Activated naive CD4-positive, alpha-beta T cell treated with anti-CD3 and anti-CD28 coated beads, Interleukin-2, amount 50 U/mL, for 24 hours (primary cell): Measurements from ENCODE around the gene TARBP1.
A peak's percentile ranks its signal among the peaks of the same experiment; 100 is the strongest.
"Not testable (repeated sequence)": the region's sequence is repeated elsewhere in the genome, so short reads cannot be mapped to it uniquely, and the experiment has no call there.

Experiments used
- H3K27ac Mint-ChIP-seq: one replicate; pipeline ENCODE4 v1.8.0; 2021; ENCODE audit warnings: mild to moderate bottlenecking, mixed read lengths
- H3K27me3 Mint-ChIP-seq: one replicate; pipeline ENCODE4 v1.8.0; 2021; ENCODE audit warnings: mixed read lengths
- H3K36me3 Mint-ChIP-seq: one replicate; pipeline ENCODE4 v1.8.0; 2021; ENCODE audit warnings: mixed read lengths
- H3K4me1 Mint-ChIP-seq: one replicate; pipeline ENCODE4 v1.8.0; 2021; ENCODE audit warnings: mixed read lengths
- H3K4me3 Mint-ChIP-seq: one replicate; pipeline ENCODE4 v1.8.0; 2021; ENCODE audit warnings: mild to moderate bottlenecking, mixed read lengths
- H3K9me3 Mint-ChIP-seq: one replicate; pipeline ENCODE4 v1.8.0; 2021; ENCODE audit warnings: mixed read lengths

TARBP1 gene, protein sequence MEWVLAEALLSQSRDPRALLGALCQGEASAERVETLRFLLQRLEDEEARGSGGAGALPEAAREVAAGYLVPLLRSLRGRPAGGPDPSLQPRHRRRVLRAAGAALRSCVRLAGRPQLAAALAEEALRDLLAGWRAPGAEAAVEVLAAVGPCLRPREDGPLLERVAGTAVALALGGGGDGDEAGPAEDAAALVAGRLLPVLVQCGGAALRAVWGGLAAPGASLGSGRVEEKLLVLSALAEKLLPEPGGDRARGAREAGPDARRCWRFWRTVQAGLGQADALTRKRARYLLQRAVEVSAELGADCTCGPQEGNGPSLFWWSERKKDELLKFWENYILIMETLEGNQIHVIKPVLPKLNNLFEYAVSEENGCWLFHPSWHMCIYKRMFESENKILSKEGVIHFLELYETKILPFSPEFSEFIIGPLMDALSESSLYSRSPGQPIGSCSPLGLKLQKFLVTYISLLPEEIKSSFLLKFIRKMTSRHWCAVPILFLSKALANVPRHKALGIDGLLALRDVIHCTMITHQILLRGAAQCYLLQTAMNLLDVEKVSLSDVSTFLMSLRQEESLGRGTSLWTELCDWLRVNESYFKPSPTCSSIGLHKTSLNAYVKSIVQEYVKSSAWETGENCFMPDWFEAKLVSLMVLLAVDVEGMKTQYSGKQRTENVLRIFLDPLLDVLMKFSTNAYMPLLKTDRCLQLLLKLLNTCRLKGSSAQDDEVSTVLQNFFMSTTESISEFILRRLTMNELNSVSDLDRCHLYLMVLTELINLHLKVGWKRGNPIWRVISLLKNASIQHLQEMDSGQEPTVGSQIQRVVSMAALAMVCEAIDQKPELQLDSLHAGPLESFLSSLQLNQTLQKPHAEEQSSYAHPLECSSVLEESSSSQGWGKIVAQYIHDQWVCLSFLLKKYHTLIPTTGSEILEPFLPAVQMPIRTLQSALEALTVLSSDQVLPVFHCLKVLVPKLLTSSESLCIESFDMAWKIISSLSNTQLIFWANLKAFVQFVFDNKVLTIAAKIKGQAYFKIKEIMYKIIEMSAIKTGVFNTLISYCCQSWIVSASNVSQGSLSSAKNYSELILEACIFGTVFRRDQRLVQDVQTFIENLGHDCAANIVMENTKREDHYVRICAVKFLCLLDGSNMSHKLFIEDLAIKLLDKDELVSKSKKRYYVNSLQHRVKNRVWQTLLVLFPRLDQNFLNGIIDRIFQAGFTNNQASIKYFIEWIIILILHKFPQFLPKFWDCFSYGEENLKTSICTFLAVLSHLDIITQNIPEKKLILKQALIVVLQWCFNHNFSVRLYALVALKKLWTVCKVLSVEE (N-terminal part only)

DNA sequence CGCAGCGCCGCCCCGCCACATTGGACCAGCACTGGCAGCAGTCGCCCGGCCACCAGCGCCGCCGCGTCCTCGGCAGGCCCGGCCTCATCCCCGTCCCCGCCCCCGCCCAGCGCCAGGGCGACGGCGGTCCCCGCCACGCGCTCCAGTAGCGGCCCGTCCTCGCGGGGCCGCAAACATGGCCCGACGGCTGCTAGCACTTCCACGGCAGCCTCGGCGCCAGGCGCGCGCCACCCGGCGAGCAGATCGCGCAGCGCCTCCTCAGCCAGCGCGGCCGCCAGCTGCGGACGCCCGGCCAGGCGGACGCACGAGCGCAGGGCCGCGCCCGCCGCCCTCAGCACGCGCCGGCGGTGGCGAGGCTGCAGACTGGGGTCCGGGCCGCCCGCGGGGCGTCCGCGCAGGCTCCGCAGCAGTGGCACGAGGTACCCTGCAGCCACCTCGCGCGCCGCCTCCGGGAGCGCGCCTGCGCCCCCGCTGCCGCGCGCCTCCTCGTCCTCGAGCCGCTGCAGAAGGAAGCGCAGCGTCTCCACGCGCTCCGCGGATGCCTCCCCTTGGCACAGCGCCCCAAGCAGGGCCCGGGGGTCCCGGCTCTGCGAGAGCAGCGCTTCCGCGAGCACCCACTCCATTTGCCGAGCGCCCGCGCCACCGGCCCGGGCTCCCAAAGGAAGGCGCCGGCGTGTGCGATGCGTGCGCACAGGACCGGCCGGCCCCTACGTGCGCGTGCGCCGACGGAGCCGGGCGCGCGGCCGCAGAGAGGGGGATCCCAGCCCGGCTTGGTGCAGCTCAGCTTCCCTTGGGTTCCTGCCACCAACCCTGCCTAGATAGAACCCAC is at the start of gene TARBP1:
Gene TARBP1, minus strand, starts transcription at position 699 of the 829 bp plus-strand sequence. Its CDS starts 76 bp downstream, at position 623.
- Mint-ChIP-seq H3K4me3 (peak within 1 kb of the TSS; percentile 90), H3K9me3 (no peaks in the 10 kb centered on the region), H3K4me1 (peaks cover 37% of the 10 kb centered on the region), H3K27ac (peak within 1 kb of the TSS; percentile 70), H3K27me3 (peaks cover 2% of the 10 kb centered on the region), H3K36me3 (peaks cover 4% of the 10 kb centered on the region)

GRCh38 chr1:234528074-234528865 is 49.3 kb upstream of the TARBP1 start:
- Mint-ChIP-seq H3K9me3 (no peaks in the 10 kb centered on the region), H3K27ac (no peak overlapping the region), H3K4me3 (no peak overlapping the region), H3K27me3 (peaks cover 2% of the 10 kb centered on the region), H3K36me3 (no peaks in the 10 kb centered on the region), H3K4me1 (peaks cover 5% of the 10 kb centered on the region)

- no peaks in the 10 kb centered on the region for H3K36me3 Mint-ChIP-seq
- peaks cover 2% of the 10 kb centered on the region for H3K27me3 Mint-ChIP-seq
- no peaks in the 10 kb centered on the region for H3K9me3 Mint-ChIP-seq
- H3K4me3 Mint-ChIP-seq = no peak overlapping the region
- H3K4me1 Mint-ChIP-seq = peaks cover 5% of the 10 kb centered on the region
- no peak overlapping the region for H3K27ac Mint-ChIP-seq
These were observed 48.4 kb upstream of the TARBP1 start for GRCh38 chr1:234527346-234527745.

- Mint-ChIP-seq H3K4me3 (no peak overlapping the region), H3K27me3 (peaks cover 2% of the 10 kb centered on the region), H3K4me1 (peaks cover 5% of the 10 kb centered on the region), H3K36me3 (no peaks in the 10 kb centered on the region), H3K27ac (no peak overlapping the region), H3K9me3 (no peaks in the 10 kb centered on the region)
These were observed 47.9 kb upstream of the TARBP1 start for GRCh38 chr1:234526922-234527321.

DNA sequence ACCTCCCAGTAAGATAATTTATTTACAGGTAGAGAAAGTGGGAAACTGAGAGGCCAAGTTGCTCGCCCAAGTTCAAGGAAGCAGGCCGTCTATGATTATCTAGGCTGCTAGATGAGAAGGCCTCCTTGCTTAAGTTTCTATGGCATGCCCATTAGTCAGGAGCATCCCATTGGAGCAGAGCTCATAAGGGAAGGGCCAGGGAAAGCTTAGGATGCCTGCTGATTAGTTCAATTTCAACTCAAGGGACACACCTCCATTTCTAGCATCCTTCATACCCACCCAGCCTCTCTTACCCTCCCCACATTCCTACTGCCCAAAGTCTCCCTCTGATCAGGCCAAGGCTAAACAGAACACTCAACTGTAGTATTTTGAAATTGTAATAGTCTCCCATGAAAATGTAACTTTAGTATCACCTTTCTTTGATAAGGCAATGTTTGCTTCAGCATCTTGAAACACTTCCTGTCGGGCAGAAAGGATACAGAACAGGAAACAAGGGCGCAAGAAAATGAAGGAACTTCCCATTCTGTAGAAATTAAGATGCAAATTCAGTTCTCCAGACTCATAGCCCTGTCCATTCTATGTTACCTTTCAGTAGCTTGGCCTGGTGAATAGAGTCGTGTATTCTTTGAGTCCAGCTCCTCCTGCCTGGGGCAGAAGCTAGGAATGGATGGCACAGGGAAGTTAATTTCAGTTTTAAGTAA is 46.3 kb upstream of the TARBP1 start:
- Mint-ChIP-seq H3K4me1 (peaks cover 5% of the 10 kb centered on the region), H3K36me3 (no peaks in the 10 kb centered on the region), H3K9me3 (no peaks in the 10 kb centered on the region), H3K27ac (no peak overlapping the region), H3K27me3 (no peaks in the 10 kb centered on the region), H3K4me3 (no peak overlapping the region)

GRCh38 chr1:234521836-234522235 is 42.9 kb upstream of the TARBP1 start:
- no peak overlapping the region for H3K4me3 Mint-ChIP-seq
- no peaks in the 10 kb centered on the region for H3K36me3 Mint-ChIP-seq
- no peaks in the 10 kb centered on the region for H3K9me3 Mint-ChIP-seq
- H3K4me1 Mint-ChIP-seq = peaks cover 8% of the 10 kb centered on the region
- no peaks in the 10 kb centered on the region for H3K27me3 Mint-ChIP-seq
- no peak overlapping the region for H3K27ac Mint-ChIP-seq

- no peak overlapping the region for H3K27ac Mint-ChIP-seq
- no peak overlapping the region for H3K4me3 Mint-ChIP-seq
These were observed 42.2 kb upstream of the TARBP1 start for GRCh38 chr1:234520908-234521817.

DNA sequence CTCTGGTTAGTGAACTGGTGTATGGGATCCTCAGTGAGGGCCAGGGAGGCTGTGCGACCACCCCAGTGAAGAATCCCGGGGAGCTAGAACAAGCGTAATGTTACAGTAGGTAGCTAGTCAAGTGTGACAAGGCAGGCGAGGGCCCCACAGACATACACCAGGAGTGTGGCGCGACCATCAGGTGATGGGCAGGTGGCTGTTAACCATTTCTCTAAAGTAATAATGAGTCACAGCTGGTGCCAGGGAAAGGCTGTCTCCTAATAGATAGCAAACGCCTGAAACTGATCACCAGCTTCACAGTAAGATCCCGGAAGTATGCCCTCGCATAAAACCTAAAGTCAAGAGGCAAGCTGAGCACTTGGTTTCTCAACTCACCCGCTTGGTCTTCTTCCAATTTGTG is 40.5 kb upstream of the TARBP1 start:
- no peaks in the 10 kb centered on the region for H3K36me3 Mint-ChIP-seq
- H3K27ac Mint-ChIP-seq = no peak overlapping the region
- H3K9me3 Mint-ChIP-seq = no peaks in the 10 kb centered on the region
- no peak overlapping the region for H3K4me3 Mint-ChIP-seq
- H3K4me1 Mint-ChIP-seq = peaks cover 3% of the 10 kb centered on the region
- no peaks in the 10 kb centered on the region for H3K27me3 Mint-ChIP-seq

More at GRCh38 chr1:234520908-234521817, 42.2 kb upstream of the TARBP1 start:
- peaks cover 8% of the 10 kb centered on the region for H3K4me1 Mint-ChIP-seq
- H3K9me3 Mint-ChIP-seq = no peaks in the 10 kb centered on the region
- no peaks in the 10 kb centered on the region for H3K27me3 Mint-ChIP-seq
- no peaks in the 10 kb centered on the region for H3K36me3 Mint-ChIP-seq

- no peak overlapping the region for H3K4me3 Mint-ChIP-seq
- no peak overlapping the region for H3K27ac Mint-ChIP-seq
- no peaks in the 10 kb centered on the region for H3K9me3 Mint-ChIP-seq
- H3K36me3 Mint-ChIP-seq = no peaks in the 10 kb centered on the region
- peaks cover 3% of the 10 kb centered on the region for H3K4me1 Mint-ChIP-seq
- no peaks in the 10 kb centered on the region for H3K27me3 Mint-ChIP-seq
These were observed 39.9 kb upstream of the TARBP1 start for GRCh38 chr1:234518876-234519275.

DNA sequence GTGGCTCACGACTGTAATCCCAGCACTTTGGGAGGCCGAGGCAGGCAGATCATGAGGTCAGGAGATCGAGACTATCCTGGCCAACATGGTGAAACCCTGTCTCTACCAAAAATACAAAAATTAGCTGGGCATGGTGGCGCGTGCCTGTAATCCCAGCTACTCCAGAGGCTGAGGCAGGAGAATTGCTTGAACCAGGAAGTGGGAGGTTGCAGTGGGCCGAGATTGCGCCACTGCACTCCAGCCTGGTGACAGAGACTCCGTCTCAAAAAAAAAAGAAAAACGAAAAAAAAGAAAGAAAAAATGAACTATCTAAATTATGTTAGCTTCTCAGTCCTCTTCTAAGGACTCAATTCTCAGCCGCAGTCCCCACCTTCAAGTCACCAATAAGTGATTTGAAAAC is 39.1 kb upstream of the TARBP1 start:
- H3K27ac Mint-ChIP-seq, H3K27me3 Mint-ChIP-seq, H3K4me1 Mint-ChIP-seq, H3K4me3 Mint-ChIP-seq, H3K36me3 Mint-ChIP-seq, H3K9me3 Mint-ChIP-seq: not testable (repeated sequence)

DNA sequence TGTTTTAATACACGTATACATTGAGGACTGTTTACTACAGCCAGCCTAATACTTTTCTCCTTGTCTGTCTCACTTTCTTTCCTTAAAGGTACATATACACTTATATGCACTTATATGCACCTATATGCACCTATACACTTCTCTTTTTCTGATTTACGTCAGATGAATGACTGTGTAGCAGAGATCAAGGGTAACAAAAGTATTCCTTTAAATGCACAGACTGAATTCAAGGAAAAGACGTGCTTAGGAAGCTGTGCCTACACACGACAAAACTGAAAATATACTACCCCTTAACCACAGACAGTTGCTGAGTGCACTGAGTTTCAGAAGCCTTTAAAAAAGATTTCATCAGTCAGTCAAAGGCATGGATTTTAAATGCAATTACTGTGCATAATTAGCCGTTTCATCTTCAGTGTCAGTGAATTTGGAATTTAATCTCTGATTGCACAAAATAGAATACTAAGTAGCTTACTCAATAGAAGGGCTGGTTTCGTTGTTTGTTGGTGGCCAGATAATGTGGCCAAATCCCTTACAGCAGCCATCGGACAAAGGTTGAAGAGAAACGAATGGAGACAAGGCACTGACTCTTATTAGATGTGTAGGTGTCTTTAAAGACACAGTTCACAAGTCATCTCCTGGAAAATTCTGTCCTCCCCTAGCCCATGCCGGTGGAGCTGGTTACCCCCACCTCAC is 38.3 kb upstream of the TARBP1 start:
- Mint-ChIP-seq H3K4me3 (no peak overlapping the region), H3K27me3 (no peaks in the 10 kb centered on the region), H3K4me1 (peaks cover 3% of the 10 kb centered on the region), H3K27ac (no peak overlapping the region), H3K36me3 (no peaks in the 10 kb centered on the region), H3K9me3 (no peaks in the 10 kb centered on the region)

- no peak overlapping the region for H3K27ac Mint-ChIP-seq
- H3K9me3 Mint-ChIP-seq = no peaks in the 10 kb centered on the region
- H3K27me3 Mint-ChIP-seq = no peaks in the 10 kb centered on the region
- H3K4me1 Mint-ChIP-seq = peaks cover 3% of the 10 kb centered on the region
- H3K4me3 Mint-ChIP-seq = no peak overlapping the region
- no peaks in the 10 kb centered on the region for H3K36me3 Mint-ChIP-seq
These were observed 36.9 kb upstream of the TARBP1 start for GRCh38 chr1:234515821-234516241.
